GM23338 (cell line): ENCODE data around the gene POLR3E. TPM values are rescaled to one million over a fixed set of nuclear protein-coding genes. Genes with fewer than 3 reads are reported as not detected.

Source experiments
- ATAC-seq: fragments of 200-7000 bp; cut with Tn5 transposase; 3 replicates; pipeline ENCODE4 v1.9.1; 2020
- DNase-seq: peaks from one replicate; pipeline ENCODE4 v3.0.0-alpha.2; 2015; ENCODE audit warnings: low spot score
- H2AFZ ChIP-seq: fragments of 200-600 bp; sonication (generic); 2 replicates; pipeline ENCODE4 v1.8.0; 2016; ENCODE audit warnings: antibody characterized with exemption, mild to moderate bottlenecking, moderate library complexity
- H3F3A ChIP-seq: fragments of 200-600 bp; sonication (generic); replicated peaks from 2 replicates; pipeline ENCODE4 v1.8.0; 2017; ENCODE audit warnings: antibody characterized with exemption, mixed run types, low read depth
- H3K27ac ChIP-seq: fragments of 200-600 bp; sonication (generic); 2 replicates; pipeline ENCODE4 v1.6.1; 2016; ENCODE audit warnings: low read depth
- H3K27me3 ChIP-seq: fragments of 200-600 bp; sonication (generic); 2 replicates; pipeline ENCODE4 v1.8.0; 2016; ENCODE audit warnings: mild to moderate bottlenecking, mixed run types, moderate library complexity; ENCODE audit not compliant: insufficient read depth
- H3K36me3 ChIP-seq: fragments of 200-600 bp; sonication (generic); 2 replicates; pipeline ENCODE4 v1.8.0; 2016; ENCODE audit warnings: mild to moderate bottlenecking; ENCODE audit not compliant: insufficient read depth
- H3K4me1 ChIP-seq: fragments of 200-600 bp; sonication (generic); 2 replicates; pipeline ENCODE4 v1.8.0; 2016; ENCODE audit warnings: mild to moderate bottlenecking, moderate library complexity; ENCODE audit not compliant: insufficient read depth
- H3K4me2 ChIP-seq: fragments of 200-600 bp; sonication (generic); 2 replicates; pipeline ENCODE4 v1.7.1; 2017; ENCODE audit warnings: mixed run types
- H3K4me3 ChIP-seq: fragments of 200-600 bp; sonication (generic); 2 replicates; pipeline ENCODE4 v1.6.1; 2016; ENCODE audit warnings: mixed run types
- H3K79me2 ChIP-seq: fragments of 200-600 bp; sonication (generic); replicated peaks from 2 replicates; pipeline ENCODE4 v1.8.0; 2017; ENCODE audit warnings: mild to moderate bottlenecking; ENCODE audit not compliant: insufficient read depth
- H3K9me2 ChIP-seq: fragments of 200-600 bp; sonication (generic); 2 replicates; pipeline ENCODE4 v1.8.0; 2017; ENCODE audit not compliant: insufficient read depth
- H4K20me1 ChIP-seq: fragments of 200-600 bp; sonication (generic); replicated peaks from 2 replicates; pipeline ENCODE4 v1.8.0; 2017; ENCODE audit warnings: mild to moderate bottlenecking; ENCODE audit not compliant: insufficient read depth
- H3K27ac Mint-ChIP-seq: 2 replicates; pipeline ENCODE4 v1.8.0; 2020; ENCODE audit warnings: inconsistent platforms, mild to moderate bottlenecking, moderate library complexity, mixed read lengths
- H3K27me3 Mint-ChIP-seq: 3 replicates; pipeline ENCODE4 v1.8.0; 2022; ENCODE audit warnings: low read depth, mild to moderate bottlenecking, moderate library complexity, mixed read lengths, inconsistent platforms; ENCODE audit not compliant: insufficient read depth, poor library complexity
- H3K36me3 Mint-ChIP-seq: 3 replicates; pipeline ENCODE4 v1.8.0; 2021; ENCODE audit warnings: low read depth, mild to moderate bottlenecking, inconsistent platforms, moderate library complexity, mixed read lengths
- H3K4me1 Mint-ChIP-seq: 3 replicates; pipeline ENCODE4 v1.8.0; 2020; ENCODE audit warnings: mild to moderate bottlenecking, inconsistent platforms, mixed read lengths
- H3K4me3 Mint-ChIP-seq: 3 replicates; pipeline ENCODE4 v1.8.0; 2021; ENCODE audit warnings: moderate library complexity, mild to moderate bottlenecking, inconsistent platforms, mixed read lengths
- H3K9me3 Mint-ChIP-seq: 3 replicates; pipeline ENCODE4 v1.8.0; 2020; ENCODE audit warnings: moderate library complexity, mild to moderate bottlenecking, inconsistent platforms, mixed read lengths
- CREB1 ChIP-seq: fragments of 250-450 bp; sonication (Bioruptor Pico); IDR thresholded peaks from 2 replicates; pipeline ENCODE4 v1.5.0; 2020; ENCODE audit warnings: low read depth, mild to moderate bottlenecking, moderate library complexity
- EZH2 ChIP-seq: fragments of 200-600 bp; sonication (generic); IDR thresholded peaks from one replicate; pipeline ENCODE4 v1.8.0; 2017; ENCODE audit warnings: antibody characterized with exemption, mild to moderate bottlenecking, low read depth; ENCODE audit not compliant: unreplicated experiment
- EZH2phosphoT487 ChIP-seq: fragments of 200-600 bp; sonication (generic); IDR thresholded peaks from one replicate; pipeline ENCODE4 v1.8.1; 2018; ENCODE audit warnings: antibody characterized with exemption; ENCODE audit not compliant: unreplicated experiment
- JUNB ChIP-seq: IDR thresholded peaks from one replicate; pipeline ENCODE4 v1.6.1; 2016; ENCODE audit warnings: antibody characterized with exemption; ENCODE audit not compliant: unreplicated experiment
- NANOG ChIP-seq: IDR thresholded peaks from 2 replicates; pipeline ENCODE4 v1.6.1; 2016; ENCODE audit warnings: antibody characterized with exemption, borderline replicate concordance
- POLR2AphosphoS5 ChIP-seq: IDR thresholded peaks from 2 replicates; pipeline ENCODE4 v1.6.1; 2016; ENCODE audit warnings: antibody characterized with exemption, low read depth
- STAT1 ChIP-seq: IDR thresholded peaks from one replicate; pipeline ENCODE4 v1.6.1; 2016; ENCODE audit warnings: antibody characterized with exemption; ENCODE audit not compliant: unreplicated experiment
- ZNF114 ChIP-seq: fragments of 250-450 bp; sonication (Bioruptor Pico); IDR thresholded peaks from 2 replicates; pipeline ENCODE4 v1.5.0; 2020; ENCODE audit warnings: mild to moderate bottlenecking, moderate library complexity
- ZNF331 ChIP-seq: fragments of 250-450 bp; sonication (Bioruptor Pico); IDR thresholded peaks from 2 replicates; pipeline ENCODE4 v1.5.0; 2020; ENCODE audit warnings: low read depth, mild to moderate bottlenecking, moderate library complexity
- polyA plus RNA-seq: library from polyadenylated mRNA; unstranded; fragments of >200 nt; fragmentation: Nextera tagmentation; extraction: Ambion mirVana; gene quantifications from 2 replicates; pipeline ENCODE4 v1.2.1, GENCODE V29; 2016
- total RNA-seq: library from RNA; depleted of rRNA; stranded (reverse); fragments of >200 nt; shearing (Covaris generic); gene quantifications from 2 replicates; pipeline ENCODE4 v1.2.3, GENCODE V29; 2014
- TF ChIP-seq, protein P1 (sequence below): IDR thresholded peaks from 2 replicates; pipeline ENCODE4 v1.6.1; 2016; ENCODE audit warnings: antibody characterized with exemption
- TF ChIP-seq, protein P2 (sequence below), 2 experiments: fragments of 200-600 bp in 1 of 2; sonication (generic) in 1 of 2; conservative IDR thresholded peaks; 2 replicates each; pipeline versions ENCODE4 v1.5.1 to v1.6.1; 2016 to 2017; ENCODE audit warnings: antibody characterized with exemption in 2 of 2, low read depth in 2 of 2, mild to moderate bottlenecking in 2 of 2, moderate library complexity in 1 of 2
- TF ChIP-seq, protein P3 (sequence below): IDR thresholded peaks from one replicate; pipeline ENCODE4 v1.6.1; 2018; ENCODE audit warnings: antibody characterized with exemption; ENCODE audit not compliant: unreplicated experiment
- TF ChIP-seq, protein P4 (sequence below): fragments of 250-450 bp; sonication (Bioruptor Pico); IDR thresholded peaks from 2 replicates; pipeline ENCODE4 v1.5.0; 2020; ENCODE audit warnings: mild to moderate bottlenecking, moderate library complexity

The POLR3E gene
- total and polyA plus RNA-seq, 2 experiments from 2014 or later = 62.7 to 141 TPM

DNA sequence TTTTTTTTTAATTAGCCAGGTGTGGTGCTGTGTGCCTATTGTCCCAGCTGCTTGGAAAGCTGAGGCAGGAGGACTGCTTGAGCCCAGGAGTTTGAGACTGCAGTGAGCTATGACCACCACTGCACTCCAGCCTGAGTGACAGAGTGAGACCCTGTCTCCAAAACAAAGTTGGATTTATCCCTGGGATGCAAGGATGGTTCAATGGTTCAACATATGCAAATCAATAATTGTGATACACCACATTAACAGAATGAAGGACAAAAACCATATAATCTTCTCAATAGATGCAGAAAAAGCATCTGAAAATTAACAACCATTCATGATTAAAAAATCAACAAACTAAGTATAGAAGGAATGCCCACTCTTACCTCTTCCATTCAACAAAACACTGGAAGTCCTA, 43.7 kb downstream of the POLR3E start:
- peaks cover 8% of the 10 kb centered on the region; the same call in 1 of the 2 replicates for H3F3A ChIP-seq

More for the DNA sequence above, 43.7 kb downstream of the POLR3E start:
- Histone ChIP-seq H4K20me1 (no peaks in the 10 kb centered on the region), H3K4me1 (no peaks in the 10 kb centered on the region), H3K4me3 (no peak overlapping the region), H2AFZ (no peak overlapping the region), H3K36me3 (no peaks in the 10 kb centered on the region), H3K9me2 (no peaks in the 10 kb centered on the region), H3K27ac (no peak overlapping the region), H3K79me2 (no peaks in the 10 kb centered on the region), H3K4me2 (no peak overlapping the region), H3K27me3 (no peaks in the 10 kb centered on the region)
- no peak for DNase-seq
- no peak overlapping the region for H3K27ac Mint-ChIP-seq
- no peak overlapping the region for H3K4me3 Mint-ChIP-seq
- H3K27me3 Mint-ChIP-seq = no peaks in the 10 kb centered on the region
- H3K4me1 Mint-ChIP-seq = no peaks in the 10 kb centered on the region
- ATAC-seq = no peak
- H3K36me3 Mint-ChIP-seq = peaks cover 45% of the 10 kb centered on the region
- TF ChIP-seq CREB1 (CRISPR knock-in tag) (no peak), EZH2 (no peak), STAT1 (no peak), JUNB (no peak), ZNF331 (CRISPR knock-in tag) (no peak), NANOG (no peak), EZH2phosphoT487 (no peak), POLR2AphosphoS5 (no peak), ZNF114 (CRISPR knock-in tag) (no peak)
- TF ChIP-seq, protein P1, sequence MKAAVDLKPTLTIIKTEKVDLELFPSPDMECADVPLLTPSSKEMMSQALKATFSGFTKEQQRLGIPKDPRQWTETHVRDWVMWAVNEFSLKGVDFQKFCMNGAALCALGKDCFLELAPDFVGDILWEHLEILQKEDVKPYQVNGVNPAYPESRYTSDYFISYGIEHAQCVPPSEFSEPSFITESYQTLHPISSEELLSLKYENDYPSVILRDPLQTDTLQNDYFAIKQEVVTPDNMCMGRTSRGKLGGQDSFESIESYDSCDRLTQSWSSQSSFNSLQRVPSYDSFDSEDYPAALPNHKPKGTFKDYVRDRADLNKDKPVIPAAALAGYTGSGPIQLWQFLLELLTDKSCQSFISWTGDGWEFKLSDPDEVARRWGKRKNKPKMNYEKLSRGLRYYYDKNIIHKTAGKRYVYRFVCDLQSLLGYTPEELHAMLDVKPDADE = no peak
- TF ChIP-seq, protein P2, sequence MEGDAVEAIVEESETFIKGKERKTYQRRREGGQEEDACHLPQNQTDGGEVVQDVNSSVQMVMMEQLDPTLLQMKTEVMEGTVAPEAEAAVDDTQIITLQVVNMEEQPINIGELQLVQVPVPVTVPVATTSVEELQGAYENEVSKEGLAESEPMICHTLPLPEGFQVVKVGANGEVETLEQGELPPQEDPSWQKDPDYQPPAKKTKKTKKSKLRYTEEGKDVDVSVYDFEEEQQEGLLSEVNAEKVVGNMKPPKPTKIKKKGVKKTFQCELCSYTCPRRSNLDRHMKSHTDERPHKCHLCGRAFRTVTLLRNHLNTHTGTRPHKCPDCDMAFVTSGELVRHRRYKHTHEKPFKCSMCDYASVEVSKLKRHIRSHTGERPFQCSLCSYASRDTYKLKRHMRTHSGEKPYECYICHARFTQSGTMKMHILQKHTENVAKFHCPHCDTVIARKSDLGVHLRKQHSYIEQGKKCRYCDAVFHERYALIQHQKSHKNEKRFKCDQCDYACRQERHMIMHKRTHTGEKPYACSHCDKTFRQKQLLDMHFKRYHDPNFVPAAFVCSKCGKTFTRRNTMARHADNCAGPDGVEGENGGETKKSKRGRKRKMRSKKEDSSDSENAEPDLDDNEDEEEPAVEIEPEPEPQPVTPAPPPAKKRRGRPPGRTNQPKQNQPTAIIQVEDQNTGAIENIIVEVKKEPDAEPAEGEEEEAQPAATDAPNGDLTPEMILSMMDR (conservative IDR thresholded peaks at IDR 0.05; ENCODE audit: low read depth in 2 of 2) = no peak
- TF ChIP-seq, protein P3, sequence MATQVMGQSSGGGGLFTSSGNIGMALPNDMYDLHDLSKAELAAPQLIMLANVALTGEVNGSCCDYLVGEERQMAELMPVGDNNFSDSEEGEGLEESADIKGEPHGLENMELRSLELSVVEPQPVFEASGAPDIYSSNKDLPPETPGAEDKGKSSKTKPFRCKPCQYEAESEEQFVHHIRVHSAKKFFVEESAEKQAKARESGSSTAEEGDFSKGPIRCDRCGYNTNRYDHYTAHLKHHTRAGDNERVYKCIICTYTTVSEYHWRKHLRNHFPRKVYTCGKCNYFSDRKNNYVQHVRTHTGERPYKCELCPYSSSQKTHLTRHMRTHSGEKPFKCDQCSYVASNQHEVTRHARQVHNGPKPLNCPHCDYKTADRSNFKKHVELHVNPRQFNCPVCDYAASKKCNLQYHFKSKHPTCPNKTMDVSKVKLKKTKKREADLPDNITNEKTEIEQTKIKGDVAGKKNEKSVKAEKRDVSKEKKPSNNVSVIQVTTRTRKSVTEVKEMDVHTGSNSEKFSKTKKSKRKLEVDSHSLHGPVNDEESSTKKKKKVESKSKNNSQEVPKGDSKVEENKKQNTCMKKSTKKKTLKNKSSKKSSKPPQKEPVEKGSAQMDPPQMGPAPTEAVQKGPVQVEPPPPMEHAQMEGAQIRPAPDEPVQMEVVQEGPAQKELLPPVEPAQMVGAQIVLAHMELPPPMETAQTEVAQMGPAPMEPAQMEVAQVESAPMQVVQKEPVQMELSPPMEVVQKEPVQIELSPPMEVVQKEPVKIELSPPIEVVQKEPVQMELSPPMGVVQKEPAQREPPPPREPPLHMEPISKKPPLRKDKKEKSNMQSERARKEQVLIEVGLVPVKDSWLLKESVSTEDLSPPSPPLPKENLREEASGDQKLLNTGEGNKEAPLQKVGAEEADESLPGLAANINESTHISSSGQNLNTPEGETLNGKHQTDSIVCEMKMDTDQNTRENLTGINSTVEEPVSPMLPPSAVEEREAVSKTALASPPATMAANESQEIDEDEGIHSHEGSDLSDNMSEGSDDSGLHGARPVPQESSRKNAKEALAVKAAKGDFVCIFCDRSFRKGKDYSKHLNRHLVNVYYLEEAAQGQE = no peak
- TF ChIP-seq, protein P4, sequence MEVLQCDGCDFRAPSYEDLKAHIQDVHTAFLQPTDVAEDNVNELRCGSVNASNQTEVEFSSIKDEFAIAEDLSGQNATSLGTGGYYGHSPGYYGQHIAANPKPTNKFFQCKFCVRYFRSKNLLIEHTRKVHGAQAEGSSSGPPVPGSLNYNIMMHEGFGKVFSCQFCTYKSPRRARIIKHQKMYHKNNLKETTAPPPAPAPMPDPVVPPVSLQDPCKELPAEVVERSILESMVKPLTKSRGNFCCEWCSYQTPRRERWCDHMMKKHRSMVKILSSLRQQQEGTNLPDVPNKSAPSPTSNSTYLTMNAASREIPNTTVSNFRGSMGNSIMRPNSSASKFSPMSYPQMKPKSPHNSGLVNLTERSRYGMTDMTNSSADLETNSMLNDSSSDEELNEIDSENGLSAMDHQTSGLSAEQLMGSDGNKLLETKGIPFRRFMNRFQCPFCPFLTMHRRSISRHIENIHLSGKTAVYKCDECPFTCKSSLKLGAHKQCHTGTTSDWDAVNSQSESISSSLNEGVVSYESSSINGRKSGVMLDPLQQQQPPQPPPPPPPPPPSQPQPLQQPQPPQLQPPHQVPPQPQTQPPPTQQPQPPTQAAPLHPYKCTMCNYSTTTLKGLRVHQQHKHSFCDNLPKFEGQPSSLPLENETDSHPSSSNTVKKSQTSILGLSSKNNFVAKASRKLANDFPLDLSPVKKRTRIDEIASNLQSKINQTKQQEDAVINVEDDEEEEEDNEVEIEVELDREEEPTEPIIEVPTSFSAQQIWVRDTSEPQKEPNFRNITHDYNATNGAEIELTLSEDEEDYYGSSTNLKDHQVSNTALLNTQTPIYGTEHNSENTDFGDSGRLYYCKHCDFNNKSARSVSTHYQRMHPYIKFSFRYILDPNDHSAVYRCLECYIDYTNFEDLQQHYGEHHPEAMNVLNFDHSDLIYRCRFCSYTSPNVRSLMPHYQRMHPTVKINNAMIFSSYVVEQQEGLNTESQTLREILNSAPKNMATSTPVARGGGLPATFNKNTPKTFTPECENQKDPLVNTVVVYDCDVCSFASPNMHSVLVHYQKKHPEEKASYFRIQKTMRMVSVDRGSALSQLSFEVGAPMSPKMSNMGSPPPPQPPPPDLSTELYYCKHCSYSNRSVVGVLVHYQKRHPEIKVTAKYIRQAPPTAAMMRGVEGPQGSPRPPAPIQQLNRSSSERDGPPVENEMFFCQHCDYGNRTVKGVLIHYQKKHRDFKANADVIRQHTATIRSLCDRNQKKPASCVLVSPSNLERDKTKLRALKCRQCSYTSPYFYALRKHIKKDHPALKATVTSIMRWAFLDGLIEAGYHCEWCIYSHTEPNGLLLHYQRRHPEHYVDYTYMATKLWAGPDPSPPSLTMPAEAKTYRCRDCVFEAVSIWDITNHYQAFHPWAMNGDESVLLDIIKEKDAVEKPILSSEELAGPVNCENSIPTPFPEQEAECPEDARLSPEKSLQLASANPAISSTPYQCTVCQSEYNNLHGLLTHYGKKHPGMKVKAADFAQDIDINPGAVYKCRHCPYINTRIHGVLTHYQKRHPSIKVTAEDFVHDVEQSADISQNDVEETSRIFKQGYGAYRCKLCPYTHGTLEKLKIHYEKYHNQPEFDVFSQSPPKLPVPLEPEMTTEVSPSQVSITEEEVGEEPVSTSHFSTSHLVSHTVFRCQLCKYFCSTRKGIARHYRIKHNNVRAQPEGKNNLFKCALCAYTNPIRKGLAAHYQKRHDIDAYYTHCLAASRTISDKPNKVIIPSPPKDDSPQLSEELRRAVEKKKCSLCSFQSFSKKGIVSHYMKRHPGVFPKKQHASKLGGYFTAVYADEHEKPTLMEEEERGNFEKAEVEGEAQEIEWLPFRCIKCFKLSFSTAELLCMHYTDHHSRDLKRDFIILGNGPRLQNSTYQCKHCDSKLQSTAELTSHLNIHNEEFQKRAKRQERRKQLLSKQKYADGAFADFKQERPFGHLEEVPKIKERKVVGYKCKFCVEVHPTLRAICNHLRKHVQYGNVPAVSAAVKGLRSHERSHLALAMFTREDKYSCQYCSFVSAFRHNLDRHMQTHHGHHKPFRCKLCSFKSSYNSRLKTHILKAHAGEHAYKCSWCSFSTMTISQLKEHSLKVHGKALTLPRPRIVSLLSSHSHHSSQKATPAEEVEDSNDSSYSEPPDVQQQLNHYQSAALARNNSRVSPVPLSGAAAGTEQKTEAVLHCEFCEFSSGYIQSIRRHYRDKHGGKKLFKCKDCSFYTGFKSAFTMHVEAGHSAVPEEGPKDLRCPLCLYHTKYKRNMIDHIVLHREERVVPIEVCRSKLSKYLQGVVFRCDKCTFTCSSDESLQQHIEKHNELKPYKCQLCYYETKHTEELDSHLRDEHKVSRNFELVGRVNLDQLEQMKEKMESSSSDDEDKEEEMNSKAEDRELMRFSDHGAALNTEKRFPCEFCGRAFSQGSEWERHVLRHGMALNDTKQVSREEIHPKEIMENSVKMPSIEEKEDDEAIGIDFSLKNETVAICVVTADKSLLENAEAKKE (CRISPR knock-in tag) = no peak
- peaks cover 40% of the 10 kb centered on the region for H3K9me3 Mint-ChIP-seq
